Endometrial microvascular endothelial cells (primary cell): Measurements from ENCODE around the gene STK32B. TPM values are rescaled to one million over a fixed set of nuclear protein-coding genes. Genes with fewer than 3 reads are reported as not detected.

Experiments used
- in situ Hi-C: cut with HindIII; loops from 2 replicates; pipeline ENCODE4 v1.10.0; 2017; ENCODE audit warnings: low sequenced_read_pairs, low pct_unique_long_range_greater_than_20kb; ENCODE audit errors: inconsistent ontology term
- total RNA-seq: library from RNA; depleted of rRNA; stranded (reverse); fragments of >200 nt; gene quantifications from one replicate; pipeline ENCODE4 v1.2.3, GENCODE V29; 2015; ENCODE audit errors: inconsistent ontology term

The STK32B gene
- total RNA-seq, 1 donor from 2014 or later, result 9.5 TPM

- in situ Hi-C loops, result no loop called here
Observed at GRCh38 chr4:5027346-5027745, 23.9 kb upstream of the STK32B start.

GRCh38 chr4:5028480-5028879, 22.8 kb upstream of the STK32B start:
- in situ Hi-C loops, result no loop called here

- in situ Hi-C loops, result no loop called here
Observed at GRCh38 chr4:5029447-5029846, 21.8 kb upstream of the STK32B start.

GRCh38 chr4:5030221-5030620, 21.1 kb upstream of the STK32B start:
- in situ Hi-C loops, result no loop called here

- in situ Hi-C loops, result no loop called here
Observed at GRCh38 chr4:5030927-5031326, 20.4 kb upstream of the STK32B start.

- in situ Hi-C loops, result no loop called here
Observed at GRCh38 chr4:5032813-5033212, 18.5 kb upstream of the STK32B start.

GRCh38 chr4:5033281-5033841, 17.9 kb upstream of the STK32B start:
- in situ Hi-C loops, result no loop called here

GRCh38 chr4:5034206-5034605, 17.1 kb upstream of the STK32B start:
- in situ Hi-C loops, result no loop called here

GRCh38 chr4:5036239-5036638, 15.0 kb upstream of the STK32B start:
- in situ Hi-C loops, result no loop called here

GRCh38 chr4:5037553-5038551, 13.4 kb upstream of the STK32B start:
- in situ Hi-C loops, result no loop called here

- in situ Hi-C loops, result no loop called here
Observed at GRCh38 chr4:5039800-5040199, 11.5 kb upstream of the STK32B start.

- in situ Hi-C loops, result no loop called here
Observed at GRCh38 chr4:5040856-5041620, 10.2 kb upstream of the STK32B start.

GRCh38 chr4:5041699-5042098, 9.6 kb upstream of the STK32B start:
- in situ Hi-C loops, result no loop called here

GRCh38 chr4:5043579-5043978, 7.7 kb upstream of the STK32B start:
- in situ Hi-C loops, result no loop called here

GRCh38 chr4:5044341-5044740, 6.9 kb upstream of the STK32B start:
- in situ Hi-C loops, result no loop called here

- in situ Hi-C loops, result no loop called here
Observed at GRCh38 chr4:5045097-5045496, 6.2 kb upstream of the STK32B start.

- in situ Hi-C loops, result no loop called here
Observed at GRCh38 chr4:5048721-5049120, 2.6 kb upstream of the STK32B start.

GRCh38 chr4:5050520-5051277, 581 bp upstream of the STK32B start:
- in situ Hi-C loops, result no loop called here

GRCh38 chr4:5052204-5052702, 973 bp downstream of the STK32B start:
- in situ Hi-C loops, result no loop called here
